Measurements from ENCODE around the gene SMG5.

The SMG5 gene

DNA sequence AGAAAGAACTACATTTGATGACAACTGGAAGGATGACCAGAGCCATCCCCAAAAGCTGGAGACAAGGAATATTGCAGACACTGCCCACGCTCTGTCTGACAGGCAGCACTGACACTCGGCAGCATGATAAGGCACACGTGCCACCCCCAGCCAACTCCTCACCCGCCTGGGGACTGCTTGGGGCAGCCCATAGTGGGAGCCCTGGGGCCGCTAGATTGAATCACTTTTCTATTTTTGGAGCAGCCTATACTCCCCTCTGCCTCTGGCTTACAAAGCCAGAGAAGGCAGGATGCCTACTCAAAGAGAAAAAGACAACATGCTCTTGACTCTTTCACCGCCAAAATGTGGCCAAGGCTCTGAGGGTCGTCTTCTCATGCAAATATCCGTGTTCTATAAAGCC is 1.3 kb downstream of the SMG5 start:
- DNase-seq (ENCODE audit: low read depth in 3 of 3) = peak; percentile 10 to 48 (median 40)

- no peak for DNase-seq (ENCODE audit: low read depth in 3 of 3)
These were observed 2.8 kb downstream of the SMG5 start for GRCh38 chr1:156279837-156280236.

GRCh38 chr1:156276966-156277381 is 5.7 kb downstream of the SMG5 start:
- DNase-seq (ENCODE audit: low read depth in 3 of 3) = no peak

GRCh38 chr1:156276532-156276931 is 6.1 kb downstream of the SMG5 start:
- DNase-seq (ENCODE audit: low read depth in 3 of 3) = no peak

GRCh38 chr1:156270314-156270713 is 12.3 kb downstream of the SMG5 start:
- DNase-seq (ENCODE audit: low read depth in 3 of 3) = no peak

DNA sequence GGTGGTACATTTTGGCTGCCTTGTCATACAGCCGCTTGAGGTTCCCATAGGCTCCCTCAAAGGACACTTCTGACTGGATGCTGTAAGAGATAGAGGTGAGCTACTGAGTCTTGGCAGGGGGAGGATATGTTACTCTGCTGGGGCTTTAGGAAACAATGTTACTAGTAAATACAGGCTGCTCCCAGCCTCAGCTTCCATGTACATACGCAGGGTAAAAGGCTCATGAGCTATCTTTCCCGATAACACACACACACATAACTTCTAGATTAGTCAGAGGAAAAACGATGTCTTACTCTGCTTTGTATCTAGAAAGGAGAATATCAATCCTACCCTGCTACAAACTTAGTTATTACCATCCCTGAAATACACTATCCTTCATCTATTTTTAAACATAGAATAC is 14.3 kb downstream of the SMG5 start:
- no peak for DNase-seq (ENCODE audit: low read depth in 3 of 3)

- no peak for DNase-seq (ENCODE audit: low read depth in 3 of 3)
These were observed 16.6 kb downstream of the SMG5 start for GRCh38 chr1:156266051-156266450.

- DNase-seq (ENCODE audit: low read depth in 3 of 3) = no peak
These were observed 19.4 kb downstream of the SMG5 start for GRCh38 chr1:156263288-156263655.

DNA sequence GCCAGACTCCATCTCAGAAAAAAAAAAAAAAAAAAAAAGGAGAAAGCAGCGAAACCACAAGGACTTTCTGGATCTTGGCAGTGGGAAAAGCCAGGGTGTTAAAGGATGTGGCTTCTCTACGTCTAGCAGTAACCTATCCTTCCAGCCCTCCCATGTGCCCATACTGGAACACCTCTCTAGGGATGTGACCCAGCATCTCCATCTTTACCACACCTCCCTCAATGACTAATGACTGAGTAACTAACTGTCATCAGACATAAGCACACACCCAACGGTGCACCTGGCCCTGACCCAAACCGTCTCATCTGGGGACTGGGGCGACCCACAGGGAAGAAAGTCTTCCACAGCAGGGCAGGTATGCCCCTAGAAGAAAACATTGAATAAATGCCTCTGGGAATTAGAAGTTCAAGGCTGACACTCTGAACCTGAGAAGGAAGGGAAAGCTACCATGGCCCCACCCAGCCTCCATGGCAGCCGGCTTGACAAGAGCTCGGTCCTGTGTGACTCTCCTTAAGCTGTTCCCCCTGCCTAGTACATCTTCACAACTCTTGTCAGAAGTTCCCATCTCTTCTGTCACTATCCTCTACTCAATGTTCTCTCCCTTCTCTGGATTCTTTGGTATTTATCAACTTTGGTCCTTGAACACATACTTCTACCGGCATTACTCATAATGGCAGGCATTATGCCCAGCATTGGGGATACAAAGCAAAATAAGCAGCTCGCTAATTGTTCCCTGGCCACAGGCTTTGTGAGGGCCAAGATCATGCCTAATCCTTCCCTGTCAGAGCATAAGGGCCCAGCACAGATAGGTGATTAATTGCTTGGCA is 20.0 kb downstream of the SMG5 start:
- DNase-seq (ENCODE audit: low read depth in 3 of 3) = no peak

DNA sequence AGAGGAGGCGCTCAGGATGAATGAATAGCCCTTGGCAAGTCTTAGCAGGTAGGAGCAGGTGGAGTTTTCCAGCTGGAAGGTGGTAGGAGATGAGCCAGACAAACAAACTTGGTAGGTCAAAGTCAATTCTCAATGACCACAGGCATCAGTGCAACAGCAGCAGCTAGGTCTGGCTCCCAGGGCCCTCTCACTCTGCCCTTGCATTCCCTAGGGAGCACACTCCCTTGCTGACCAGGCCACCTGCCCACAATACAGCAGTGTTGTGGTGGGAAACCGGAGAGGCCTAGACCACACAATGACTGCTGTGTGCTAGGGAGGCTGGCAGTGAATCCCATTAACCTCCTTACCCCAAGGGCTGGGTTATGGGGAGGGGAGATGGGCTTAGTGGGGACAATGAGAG is 21.7 kb downstream of the SMG5 start:
- no peak for DNase-seq (ENCODE audit: low read depth in 3 of 3)

- no peak for DNase-seq (ENCODE audit: low read depth in 3 of 3)
These were observed 22.8 kb downstream of the SMG5 start for GRCh38 chr1:156259805-156260204.

GRCh38 chr1:156258859-156259258 is 23.8 kb downstream of the SMG5 start:
- DNase-seq (ENCODE audit: low read depth in 3 of 3) = no peak

DNA sequence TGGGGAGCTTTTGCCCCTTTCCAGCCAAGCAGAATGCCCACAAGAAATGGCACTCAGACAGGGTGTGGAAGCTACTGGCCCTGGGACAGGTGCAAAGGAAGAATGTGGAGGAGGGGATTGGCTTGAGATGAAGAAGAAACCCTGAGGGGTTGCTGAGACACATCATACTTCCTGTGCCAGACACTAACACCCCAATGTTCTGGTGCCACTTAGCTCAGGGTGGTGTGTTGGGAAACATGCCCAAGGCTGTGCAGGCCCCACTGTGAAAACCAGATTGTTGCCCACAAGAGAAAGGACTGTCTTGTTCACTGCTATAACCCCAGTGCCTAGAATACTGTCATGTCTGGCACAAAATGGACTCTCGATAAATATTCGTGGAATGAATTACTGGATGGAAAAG is 24.9 kb downstream of the SMG5 start:
- no peak for DNase-seq (ENCODE audit: low read depth in 3 of 3)

DNA sequence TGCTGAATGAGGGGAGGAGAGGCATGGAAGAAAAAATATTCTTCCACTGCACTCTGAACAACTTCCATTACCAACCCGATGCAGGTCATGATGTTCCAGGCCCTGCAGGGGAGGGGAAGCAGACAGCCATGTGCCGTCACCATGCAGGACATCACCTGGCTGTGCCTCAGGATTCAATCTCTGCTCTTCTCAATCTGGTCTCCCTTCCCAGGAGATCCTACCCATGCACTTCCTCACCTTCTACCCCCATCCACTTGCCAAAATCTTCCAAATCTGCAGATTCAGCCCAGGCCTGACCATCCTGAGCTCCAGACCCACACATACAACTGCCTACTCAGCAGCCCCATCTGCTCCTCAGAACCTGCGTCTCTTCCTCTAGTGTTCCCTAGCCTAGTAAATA is 29.0 kb downstream of the SMG5 start:
- no peak for DNase-seq (ENCODE audit: low read depth in 3 of 3)

GRCh38 chr1:156251527-156251926 is 31.1 kb downstream of the SMG5 start:
- DNase-seq (ENCODE audit: low read depth in 3 of 3) = no peak

GRCh38 chr1:156249593-156249992 is 33.0 kb downstream of the SMG5 start:
- DNase-seq (ENCODE audit: low read depth in 3 of 3) = no peak

DNA sequence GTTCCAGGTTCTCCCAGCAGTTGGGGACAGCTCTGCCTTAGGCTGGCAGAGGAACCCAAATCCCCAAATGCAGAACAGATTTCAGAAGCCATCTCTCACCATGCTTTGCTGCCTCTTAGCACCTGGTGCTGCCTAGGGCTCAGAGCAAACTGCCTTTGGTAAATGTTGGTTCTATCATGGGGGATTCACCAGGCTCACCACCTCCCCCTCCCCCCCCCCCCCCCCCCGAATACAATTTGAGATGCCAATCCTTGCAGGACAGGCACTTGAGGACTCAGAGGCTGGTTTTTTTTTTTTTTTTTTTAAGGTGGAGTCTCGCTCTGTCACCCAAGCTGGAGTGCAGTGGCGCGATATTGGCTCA is 34.3 kb downstream of the SMG5 start:
- no peak for DNase-seq (ENCODE audit: low read depth in 3 of 3)

GRCh38 chr1:156247460-156248322 is 34.9 kb downstream of the SMG5 start, which contains the start of gene PAQR6:
Gene PAQR6, minus strand, starts transcription at chr1:156248056. Its CDS starts 1,325 bp downstream, at chr1:156246731.
- DNase-seq (ENCODE audit: low read depth in 3 of 3) = no peak

DNA sequence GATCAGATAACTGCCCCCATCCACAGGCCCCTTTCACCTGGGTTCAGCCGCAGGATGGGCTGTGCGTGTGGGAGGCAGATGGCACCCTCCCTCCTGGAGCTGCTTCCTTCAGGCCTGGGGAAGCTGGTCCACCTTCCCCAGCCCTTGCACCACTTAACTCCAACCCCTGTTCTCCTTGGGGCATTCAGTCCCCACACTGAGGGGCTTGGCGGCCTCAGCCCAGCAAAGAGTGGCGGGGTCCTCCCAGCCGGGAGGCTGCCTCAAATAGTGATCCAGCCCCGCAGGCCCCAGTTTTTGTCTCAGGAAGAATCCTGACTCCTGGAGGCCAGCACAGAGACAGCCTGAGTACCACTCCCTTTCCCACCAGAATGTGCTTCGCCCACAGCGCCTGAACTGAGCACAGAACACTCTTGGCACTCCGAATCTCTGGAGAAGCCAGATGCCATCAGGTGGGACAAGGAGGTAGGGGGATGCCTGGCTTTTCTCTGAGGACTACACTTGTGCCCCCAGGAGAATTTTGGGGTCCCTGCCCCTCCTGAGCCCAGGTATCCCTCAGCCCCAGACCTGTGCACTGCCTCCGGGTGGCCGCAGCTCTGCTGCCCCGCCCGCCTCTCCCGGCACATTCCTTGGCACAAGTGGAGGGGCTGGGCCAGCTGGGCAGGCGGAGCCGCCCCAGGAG is 35.7 kb downstream of the SMG5 start:
- DNase-seq (ENCODE audit: low read depth in 3 of 3) = no peak

GRCh38 chr1:156246241-156246780 is 36.3 kb downstream of the SMG5 start:
- no peak for DNase-seq (ENCODE audit: low read depth in 3 of 3)

DNA sequence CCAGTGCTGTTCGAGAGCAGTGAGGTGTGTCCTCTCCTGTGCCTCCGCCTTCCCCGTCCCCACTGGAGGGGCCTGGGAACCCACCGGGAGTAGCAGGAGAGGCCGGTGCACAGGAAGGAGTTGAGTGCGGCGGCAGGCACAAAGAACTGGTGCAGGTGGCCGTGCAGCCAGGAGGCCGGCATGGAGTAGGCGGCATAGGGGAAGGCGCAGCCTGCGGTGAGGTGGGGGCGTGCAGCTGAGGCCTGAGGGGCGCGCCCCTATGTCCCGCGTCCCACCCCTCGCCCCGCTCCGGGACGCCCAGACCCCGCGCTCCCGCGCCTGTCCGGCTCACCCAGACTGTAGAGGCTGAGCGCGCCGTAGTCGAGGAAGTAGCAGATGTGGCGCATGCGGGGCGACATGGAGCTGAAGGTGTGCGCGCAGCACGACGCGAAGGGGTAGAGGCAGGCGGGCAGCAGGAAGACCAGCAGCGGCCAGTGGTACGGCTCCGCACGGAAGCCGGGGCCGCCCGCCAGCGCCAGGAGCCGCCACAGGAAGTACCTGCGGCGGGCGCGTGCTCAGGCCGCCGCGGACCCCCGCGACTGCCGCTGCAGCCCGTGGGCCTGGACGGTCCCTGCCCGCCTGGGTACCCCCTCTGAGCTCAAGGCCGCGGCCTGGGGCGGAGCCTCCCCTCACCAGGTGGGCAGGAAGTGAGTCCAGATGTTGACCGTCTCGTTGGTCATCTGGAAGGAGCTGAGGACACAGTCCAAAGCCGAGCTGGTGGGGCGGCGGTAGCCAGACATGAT is 37.0 kb downstream of the SMG5 start:
- DNase-seq (ENCODE audit: low read depth in 3 of 3) = no peak

All from stimulated activated CD4-positive, alpha-beta T cell treated with anti-CD3 and anti-CD28 coated beads, TNF-alpha, amount 100 ng/mL, for 48 hours (primary cell).